ENCODE data around the gene TAOK3.
"Not testable (repeated sequence)": the region's sequence is repeated elsewhere in the genome, so short reads cannot be mapped to it uniquely, and the experiment has no call there.

The TAOK3 gene

GRCh38 chr12:118374126-118374725 lies 1.5 kb upstream of the TAOK3 start:
- DNase-seq: no peak

DNA sequence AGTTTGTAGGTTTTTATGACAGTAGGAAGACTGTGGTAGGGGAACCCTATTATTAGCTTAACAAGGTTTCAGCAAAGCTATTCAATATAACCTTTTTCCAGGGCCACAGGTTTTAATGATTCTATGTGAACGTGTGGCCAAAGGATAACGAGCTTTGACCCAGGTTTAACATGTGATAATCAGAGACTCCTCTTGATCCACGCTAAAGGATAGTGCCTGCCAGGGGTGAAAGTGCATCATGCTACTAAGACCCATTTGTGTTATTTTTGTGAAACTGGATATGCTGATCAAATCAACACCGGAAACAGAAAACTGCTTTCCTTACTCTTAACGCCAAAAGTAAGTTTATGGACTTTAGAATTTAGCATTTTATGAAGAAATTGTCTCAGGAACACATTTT lies 909 bp upstream of the TAOK3 start:
- DNase-seq: no peak

DNA sequence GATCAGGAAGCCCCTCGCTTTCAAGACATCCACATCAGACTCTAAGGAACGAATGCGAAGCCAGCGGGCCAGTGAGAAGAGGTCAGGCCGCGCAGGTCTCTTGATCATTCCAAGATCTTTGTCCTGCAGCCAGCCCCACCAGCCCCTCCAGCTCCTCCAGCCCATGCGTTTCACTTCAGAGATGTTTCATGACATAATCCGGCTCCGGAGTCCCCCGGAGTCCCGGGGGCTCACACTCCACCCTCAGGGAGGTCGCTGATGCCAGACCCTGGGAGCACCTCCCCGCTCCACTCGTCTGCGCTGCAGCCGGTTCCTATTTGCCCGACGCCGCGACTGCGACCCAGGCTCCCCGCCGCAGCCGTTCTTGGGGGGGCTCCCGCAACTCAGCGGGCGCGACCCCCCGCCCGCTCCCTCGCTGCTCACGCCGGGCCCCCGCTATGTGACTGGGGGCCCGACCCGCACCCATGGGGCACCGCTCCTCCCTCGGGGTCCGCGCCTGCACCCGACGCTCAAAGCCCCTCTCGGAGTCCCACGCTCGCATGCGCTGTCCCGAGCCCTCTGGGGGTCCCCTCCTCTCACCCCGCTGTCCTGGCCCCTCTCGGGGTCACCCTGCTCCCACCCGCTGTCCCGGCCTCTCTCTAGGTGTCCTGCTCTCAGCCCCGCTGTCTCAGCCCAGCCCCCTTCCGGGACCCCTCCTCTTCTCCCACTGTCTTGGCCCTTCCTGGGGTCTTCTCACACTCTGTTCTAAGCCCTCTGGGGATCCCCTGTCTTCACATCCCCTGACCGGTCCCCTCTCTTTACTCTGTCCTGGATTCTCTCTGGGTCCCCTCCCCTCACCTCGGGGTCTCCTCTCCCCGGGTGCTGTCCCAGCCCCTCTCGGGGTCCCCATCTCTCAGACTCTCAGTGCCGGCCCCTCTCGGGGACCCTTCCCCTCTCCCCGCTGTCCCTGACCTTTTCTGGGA lies 1.1 kb downstream of the TAOK3 start:
- peak in 12 of 56 donors; percentile 4 to 34 (median 7) for DNase-seq

GRCh38 chr12:118370601-118371000 lies 2.1 kb downstream of the TAOK3 start:
- no peak for DNase-seq

DNA sequence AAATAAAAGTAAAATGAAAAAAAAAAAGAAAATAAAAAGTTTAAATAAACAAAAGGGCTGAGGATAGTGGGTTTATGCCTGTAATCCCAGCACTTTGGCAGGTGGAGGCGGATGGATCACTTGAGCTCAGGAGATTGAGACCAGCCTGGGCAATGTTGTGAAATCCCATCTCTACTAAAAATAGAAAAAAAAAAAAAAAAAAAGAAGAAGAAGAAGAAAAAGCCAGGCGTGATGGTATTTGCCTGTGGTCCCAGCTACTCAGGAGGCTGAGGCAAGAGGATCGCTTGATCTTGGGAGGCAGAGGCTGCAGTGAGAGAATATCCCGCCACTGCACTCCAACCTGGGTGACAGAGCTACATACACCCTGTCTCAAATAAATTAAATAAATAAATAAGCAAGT lies 3.9 kb downstream of the TAOK3 start:
- no peak for DNase-seq

GRCh38 chr12:118361889-118362288 lies 10.8 kb downstream of the TAOK3 start:
- DNase-seq: no peak

DNA sequence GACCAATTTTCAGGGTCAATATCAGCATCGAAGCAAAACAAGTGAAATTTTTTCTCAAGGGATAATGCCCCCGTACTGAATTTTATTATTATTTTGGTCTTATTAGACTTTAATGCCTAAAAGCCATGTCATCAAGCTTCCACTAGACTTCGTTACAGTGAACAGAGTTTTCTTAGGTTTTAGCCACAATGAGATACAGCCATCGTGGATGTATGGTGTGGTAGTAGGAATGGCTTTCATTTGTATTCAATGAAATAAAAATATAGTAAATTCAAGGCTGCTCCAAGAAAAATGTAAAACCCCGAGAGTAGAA lies 11.7 kb downstream of the TAOK3 start:
- no peak for DNase-seq

DNA sequence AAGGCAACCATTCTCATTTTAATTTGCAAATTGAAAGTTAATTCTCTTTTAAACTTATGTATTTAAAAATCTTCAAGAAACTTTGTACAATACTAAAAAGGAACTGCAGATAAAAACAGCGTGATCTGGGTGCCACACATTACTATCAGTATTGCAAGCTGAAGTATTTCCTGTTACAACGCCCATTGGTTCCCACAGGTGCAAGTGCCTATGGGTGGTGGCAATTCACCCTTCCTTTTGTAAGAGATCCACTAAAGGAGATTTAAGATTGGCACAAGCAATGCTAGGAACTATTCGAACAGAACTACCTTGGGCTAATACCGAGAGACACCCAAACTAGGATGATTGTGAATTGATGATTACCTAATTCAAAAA lies 13.2 kb downstream of the TAOK3 start:
- no peak for DNase-seq

- no peak for DNase-seq
These were observed 13.8 kb downstream of the TAOK3 start for GRCh38 chr12:118358612-118359540.

DNA sequence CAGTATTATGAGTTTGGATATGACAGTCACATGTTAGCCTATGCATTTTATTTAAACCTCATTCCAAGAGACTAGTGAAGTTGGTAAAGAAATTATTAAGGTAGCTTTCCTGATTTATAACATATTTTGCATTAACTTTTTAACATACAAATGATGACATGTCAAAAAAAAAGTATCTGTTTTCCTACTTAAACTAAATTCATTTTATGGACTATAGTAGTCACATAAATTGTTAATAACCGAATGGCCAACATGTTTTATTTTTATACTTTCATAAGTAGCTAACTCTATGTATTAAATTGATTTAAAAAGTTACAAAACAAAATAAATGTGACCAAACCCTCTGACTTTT lies 14.7 kb downstream of the TAOK3 start:
- no peak for DNase-seq

GRCh38 chr12:118357257-118358007 lies 15.3 kb downstream of the TAOK3 start:
- peak in 11 of 56 donors; percentile 6 to 48 (median 26) for DNase-seq

- no peak for DNase-seq
These were observed 15.9 kb downstream of the TAOK3 start for GRCh38 chr12:118356809-118357256.

GRCh38 chr12:118355843-118356242 lies 16.9 kb downstream of the TAOK3 start:
- DNase-seq: no peak

DNA sequence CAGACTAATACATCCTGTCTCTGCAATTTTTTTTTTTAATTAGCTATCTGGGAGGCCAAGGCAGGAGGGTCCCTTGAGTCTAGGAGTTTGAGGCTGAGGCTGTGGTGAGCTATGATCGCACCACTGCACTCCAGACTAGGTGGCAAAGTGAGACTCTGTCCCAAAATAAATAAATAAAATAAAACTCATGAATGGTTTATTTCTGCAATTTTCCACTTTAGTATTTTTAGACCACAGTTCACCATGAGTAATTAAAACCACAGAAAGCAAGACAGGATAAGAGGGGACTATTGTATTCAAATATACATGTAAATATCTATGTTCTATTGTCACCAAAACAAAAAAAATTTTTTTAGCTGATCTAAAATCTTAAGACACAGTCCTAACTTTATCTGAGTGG lies 17.8 kb downstream of the TAOK3 start:
- no peak for DNase-seq

GRCh38 chr12:118354503-118354902 lies 18.2 kb downstream of the TAOK3 start:
- DNase-seq: not testable (repeated sequence)

- DNase-seq: no peak
These were observed 19.0 kb downstream of the TAOK3 start for GRCh38 chr12:118353721-118354120.

DNA sequence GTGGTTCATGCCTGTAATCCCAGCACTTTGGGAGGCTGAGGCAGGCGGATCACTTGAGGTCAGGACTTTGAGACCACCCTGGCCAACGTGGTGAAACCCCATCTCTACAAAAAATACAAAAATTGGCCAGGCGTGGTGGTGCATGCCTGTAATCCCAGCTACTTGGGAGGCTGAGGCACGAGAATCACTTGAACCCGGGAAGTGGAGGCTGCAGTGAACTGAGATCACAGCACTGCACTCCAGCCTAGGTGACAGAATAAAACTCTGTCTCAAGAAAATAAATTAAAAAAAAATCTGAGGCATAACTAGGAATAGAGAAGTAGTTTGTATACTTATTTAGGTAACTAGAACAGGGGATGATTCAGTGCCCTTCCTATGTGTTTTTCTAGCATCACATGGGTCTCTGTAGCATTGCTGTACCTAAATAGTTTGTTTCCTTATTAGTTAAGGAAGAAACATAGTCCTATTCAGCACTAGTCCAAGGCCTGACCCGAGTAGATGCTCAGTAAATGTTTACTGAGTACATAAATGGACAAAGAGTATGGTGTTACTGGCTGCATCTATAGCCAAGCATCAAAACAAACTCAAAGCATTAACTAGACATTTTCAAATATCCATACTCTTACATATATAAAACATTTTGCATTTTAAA lies 21.7 kb downstream of the TAOK3 start:
- DNase-seq: no peak

DNA sequence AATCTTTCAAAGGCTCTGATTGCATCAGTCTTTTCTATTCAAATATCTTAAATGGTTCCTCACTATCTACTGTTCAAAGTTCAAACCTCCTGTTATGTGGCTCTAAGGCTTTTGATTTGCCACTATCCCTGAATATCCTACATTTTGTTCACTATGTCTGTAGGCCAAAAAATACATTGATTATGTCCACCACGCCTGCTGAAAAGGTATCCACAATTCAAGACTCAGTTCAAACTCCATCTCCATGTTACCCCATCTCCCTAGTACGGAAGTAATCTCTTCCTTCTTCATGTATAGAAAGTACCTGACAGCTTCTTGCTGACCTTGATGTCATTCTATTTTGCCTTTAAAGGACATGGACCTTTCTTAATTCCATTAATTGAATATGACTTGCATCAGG lies 24.8 kb downstream of the TAOK3 start:
- no peak for DNase-seq

DNA sequence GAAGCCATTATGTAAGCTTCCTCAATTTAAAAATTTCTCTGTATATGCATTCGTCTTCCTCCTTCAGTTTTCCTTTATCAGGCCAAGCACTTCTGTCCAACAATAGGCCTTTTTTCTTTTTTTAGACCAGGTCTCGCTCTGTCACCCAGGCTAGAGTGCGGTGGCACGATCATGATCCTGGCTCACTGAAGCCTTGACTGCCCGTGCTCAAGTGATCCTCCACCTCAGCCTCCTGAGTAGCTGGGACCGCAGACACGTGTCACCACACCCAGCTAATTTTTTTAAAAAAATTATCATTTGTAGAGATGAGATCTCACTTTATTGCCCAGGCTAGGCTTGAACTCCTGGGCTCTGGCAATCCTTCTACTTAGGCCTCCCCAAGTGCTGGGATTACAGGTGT lies 25.8 kb downstream of the TAOK3 start:
- no peak for DNase-seq

- DNase-seq: no peak
These were observed 27.4 kb downstream of the TAOK3 start for GRCh38 chr12:118345355-118345754.

DNA sequence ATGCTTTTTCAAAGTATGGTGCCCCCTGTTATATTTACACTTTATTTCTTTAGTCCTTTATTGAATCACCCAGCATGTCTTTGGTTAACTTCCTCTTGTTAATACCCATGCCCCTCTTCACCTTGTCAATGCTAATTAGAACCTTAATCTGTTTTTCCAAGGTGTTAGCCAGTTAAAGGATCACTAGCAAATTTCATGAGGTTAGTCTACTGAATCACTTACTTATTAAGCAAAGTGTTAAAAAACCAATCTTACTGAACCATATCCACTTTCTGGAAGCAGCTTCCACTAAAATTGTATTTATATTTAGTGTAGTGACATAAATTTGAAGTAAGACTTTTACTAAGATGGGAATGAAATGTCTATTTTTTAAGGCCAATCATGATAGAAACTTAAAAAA lies 27.9 kb downstream of the TAOK3 start:
- DNase-seq: no peak

Measured in amygdala (tissue), 56 donors.